Activated CD4-positive, alpha-beta memory T cell treated with anti-CD3 and anti-CD28 coated beads for 36 hours (primary cell): ENCODE results near the gene PTPRM. TPM values are rescaled to one million over a fixed set of nuclear protein-coding genes. Genes with fewer than 3 reads are reported as not detected.

Experiments
- CTCF ChIA-PET: fragments of 350-600 bp; sonication (Branson Sonifier 250); formaldehyde crosslinking; loops from one replicate; lab custom pipeline; 2021; ENCODE audit warnings: antibody characterized with exemption, inconsistent platforms; lab: Charles Lee
- POLR2A ChIA-PET: fragments of 350-600 bp; sonication (Branson Sonifier 250); formaldehyde crosslinking; loops from one replicate; lab custom pipeline; 2021; ENCODE audit warnings: antibody characterized with exemption; lab: Charles Lee
- DNase-seq: peaks from one replicate; pipeline ENCODE4 v3.0.0-alpha.2; 2020
- H3K27ac Mint-ChIP-seq: one replicate; pipeline ENCODE4 v1.8.0; 2021; ENCODE audit warnings: mixed read lengths
- H3K27me3 Mint-ChIP-seq: one replicate; pipeline ENCODE4 v1.8.0; 2021; ENCODE audit warnings: mixed read lengths
- H3K36me3 Mint-ChIP-seq: one replicate; pipeline ENCODE4 v1.8.0; 2021; ENCODE audit warnings: mixed read lengths
- H3K4me1 Mint-ChIP-seq: one replicate; pipeline ENCODE4 v1.8.0; 2021; ENCODE audit warnings: low read depth, mixed read lengths
- H3K4me3 Mint-ChIP-seq: one replicate; pipeline ENCODE4 v1.8.0; 2021; ENCODE audit warnings: mild to moderate bottlenecking, mixed read lengths
- H3K9me3 Mint-ChIP-seq: one replicate; pipeline ENCODE4 v1.8.0; 2021; ENCODE audit warnings: mixed read lengths
- intact Hi-C: fragments of 100-400 bp; cut with micrococcal nuclease; formaldehyde crosslinking; loops from one replicate; pipeline ENCODE4 v1.15.1; 2023
- total RNA-seq, 2 experiments: library from RNA; stranded (reverse); gene quantifications; one replicate each; pipeline ENCODE4 v1.2.3, GENCODE V29; 2021

Gene PTPRM
- total RNA-seq, 2 experiments from 2014 or later, result 7.0 to 8.6 TPM

DNA sequence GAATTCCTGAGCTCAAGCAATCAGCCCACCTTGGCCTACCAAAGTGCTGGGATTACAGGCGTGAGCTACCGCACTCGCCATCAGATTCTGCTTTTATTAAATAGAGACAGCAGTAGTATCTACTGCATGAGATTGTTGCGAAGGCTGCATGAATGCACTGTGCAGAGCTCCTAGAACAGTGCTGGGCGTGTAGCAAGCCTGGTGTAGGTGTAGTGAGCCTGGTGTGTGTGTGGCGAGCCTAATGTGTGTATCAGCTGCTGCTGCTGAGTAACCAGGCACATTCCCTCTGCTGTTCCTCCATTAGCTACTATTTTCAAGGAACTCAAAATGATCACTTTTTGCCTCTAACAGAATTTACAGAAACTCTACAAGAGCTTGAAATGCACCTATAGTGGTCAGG is 57.6 kb downstream of the PTPRM start:
- POLR2A ChIA-PET, result no interaction called here
- no peak for DNase-seq
- Mint-ChIP-seq H3K27ac (no peak overlapping the region), H3K4me3 (no peak overlapping the region), H3K36me3 (no peaks in the 10 kb centered on the region), H3K27me3 (no peaks in the 10 kb centered on the region), H3K9me3 (no peaks in the 10 kb centered on the region), H3K4me1 (no peaks in the 10 kb centered on the region)
- intact Hi-C loops, result no loop called here
- CTCF ChIA-PET, result no interaction called here

DNA sequence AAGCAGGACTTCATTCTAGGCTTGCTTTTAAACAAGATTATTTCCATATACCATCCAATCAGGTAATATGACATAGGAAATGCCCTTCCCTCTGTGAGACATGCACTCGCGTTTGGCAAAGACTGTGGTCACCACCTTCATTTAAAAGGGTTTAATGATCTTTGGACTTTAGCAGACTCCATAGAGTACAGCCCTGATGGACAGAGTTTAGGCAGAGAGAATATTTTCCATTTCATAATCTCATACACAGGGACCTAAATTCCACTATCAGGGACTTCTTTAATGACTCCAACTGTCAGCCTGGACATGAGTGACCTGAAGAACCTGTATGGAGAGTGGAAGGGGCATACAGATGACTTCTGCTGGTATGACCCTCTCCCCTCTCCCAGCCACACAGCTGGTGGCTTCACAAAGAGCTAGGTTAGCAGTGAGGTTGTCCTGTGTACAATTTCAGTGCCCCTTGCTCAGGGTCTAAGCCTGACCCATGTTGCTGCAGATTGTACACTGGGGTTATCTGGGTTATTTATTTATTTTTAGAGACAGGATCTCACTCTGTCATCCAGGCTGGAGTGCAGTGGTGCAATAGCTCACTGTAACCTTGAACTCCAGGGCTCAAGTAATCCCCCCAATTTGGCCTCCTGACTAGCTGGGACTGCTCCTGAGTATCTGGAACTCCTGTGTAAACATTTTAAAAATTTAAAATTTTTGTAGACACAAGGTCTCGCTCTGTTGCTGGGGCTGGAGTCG is 59.2 kb downstream of the PTPRM start:
- ChIA-PET CTCF (no interaction called here), POLR2A (no interaction called here)
- Mint-ChIP-seq H3K27me3 (no peaks in the 10 kb centered on the region), H3K27ac (no peak overlapping the region), H3K4me3 (no peak overlapping the region), H3K36me3 (no peaks in the 10 kb centered on the region), H3K9me3 (no peaks in the 10 kb centered on the region), H3K4me1 (no peaks in the 10 kb centered on the region)
- DNase-seq, result no peak
- intact Hi-C loops, result no loop called here

DNA sequence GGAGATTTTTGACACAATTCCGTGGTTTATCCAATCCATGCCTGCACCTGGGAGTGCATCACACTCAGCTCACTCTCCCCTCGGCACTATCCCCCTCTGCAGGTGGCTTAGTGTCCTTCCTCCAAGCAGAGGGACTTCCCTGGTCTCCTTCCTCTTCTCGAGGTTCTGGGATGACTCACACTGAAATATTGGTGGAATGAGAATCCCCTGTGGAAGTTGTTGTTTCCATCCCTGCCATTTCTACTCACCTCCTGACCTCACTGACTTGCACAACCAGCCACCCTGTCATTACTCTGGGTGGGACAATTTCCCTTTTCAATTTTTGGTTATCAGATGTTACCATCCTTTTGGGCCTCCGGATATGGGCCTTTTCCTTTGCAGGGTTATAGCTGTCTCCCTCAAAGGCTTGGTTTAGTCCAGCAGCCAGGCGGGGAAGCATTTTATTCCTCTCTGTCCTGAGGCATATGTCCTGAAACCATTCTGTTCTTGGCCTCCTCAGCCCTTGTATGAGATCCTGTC is 59.9 kb downstream of the PTPRM start:
- no peaks in the 10 kb centered on the region for H3K36me3 Mint-ChIP-seq
- H3K4me1 Mint-ChIP-seq, result no peaks in the 10 kb centered on the region
- DNase-seq, result no peak
- no peak overlapping the region for H3K4me3 Mint-ChIP-seq
- CTCF ChIA-PET, result no interaction called here
- POLR2A ChIA-PET, result no interaction called here
- H3K27ac Mint-ChIP-seq, result no peak overlapping the region
- intact Hi-C loops, result no loop called here
- H3K9me3 Mint-ChIP-seq, result no peaks in the 10 kb centered on the region
- no peaks in the 10 kb centered on the region for H3K27me3 Mint-ChIP-seq

DNA sequence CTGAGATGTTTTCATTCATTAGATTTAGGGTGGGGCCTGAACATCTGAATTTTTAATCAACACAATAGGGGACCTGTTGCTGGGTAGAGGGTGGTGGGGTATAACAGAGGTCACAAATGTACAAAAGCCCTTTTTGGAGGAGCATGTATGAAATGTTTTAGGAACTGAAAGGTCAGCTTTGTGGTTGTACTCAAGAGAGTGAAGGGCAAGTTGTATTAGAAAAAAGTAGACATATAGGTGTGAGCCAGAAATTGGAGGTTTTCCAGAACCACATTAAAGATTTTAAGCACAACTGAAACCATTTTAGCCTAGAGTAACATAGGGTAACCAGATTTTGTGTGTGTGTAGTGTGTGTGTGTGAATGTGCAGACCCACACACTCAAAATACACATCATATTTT is 62.3 kb downstream of the PTPRM start:
- Mint-ChIP-seq H3K36me3 (no peaks in the 10 kb centered on the region), H3K9me3 (no peaks in the 10 kb centered on the region), H3K27ac (no peak overlapping the region), H3K27me3 (no peaks in the 10 kb centered on the region), H3K4me1 (no peaks in the 10 kb centered on the region), H3K4me3 (no peak overlapping the region)
- intact Hi-C loops, result no loop called here
- POLR2A ChIA-PET, result no interaction called here
- no peak for DNase-seq
- CTCF ChIA-PET, result no interaction called here

DNA sequence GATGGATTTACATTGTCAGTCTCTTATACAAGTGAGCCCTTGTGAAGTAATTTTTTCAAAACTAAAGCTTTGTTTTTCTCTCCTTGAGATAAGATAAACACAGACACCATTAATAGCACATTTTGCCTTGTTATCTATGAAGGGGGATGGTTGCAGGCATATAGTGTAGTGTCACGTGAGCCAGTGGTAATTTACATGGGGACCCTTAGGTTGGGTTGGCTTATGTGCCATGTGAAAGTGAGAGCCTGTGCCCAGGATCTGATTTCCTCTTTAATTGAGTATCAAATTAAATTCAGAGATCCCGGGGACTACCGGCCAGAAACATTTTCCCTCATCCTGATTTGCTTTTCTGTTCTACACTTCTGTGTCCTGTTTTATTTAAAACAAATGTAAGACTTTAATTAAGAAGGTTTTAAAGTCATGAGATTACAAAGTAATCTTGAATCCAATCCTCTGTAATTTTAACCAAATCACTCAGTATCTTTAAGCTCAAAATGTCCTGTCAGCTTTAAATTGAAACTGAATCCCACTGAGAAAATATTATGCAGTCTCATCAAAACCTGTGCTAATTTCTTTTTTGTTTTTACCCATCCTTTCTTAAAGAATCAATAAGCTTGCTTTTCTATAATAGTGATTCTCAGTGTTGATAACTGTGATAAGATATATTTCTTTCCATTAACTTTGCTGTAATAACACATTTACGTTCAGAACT is 63.8 kb downstream of the PTPRM start:
- H3K27me3 Mint-ChIP-seq, result no peaks in the 10 kb centered on the region
- no peaks in the 10 kb centered on the region for H3K4me1 Mint-ChIP-seq
- no peaks in the 10 kb centered on the region for H3K36me3 Mint-ChIP-seq
- H3K9me3 Mint-ChIP-seq, result no peaks in the 10 kb centered on the region
- no peak overlapping the region for H3K27ac Mint-ChIP-seq
- no peak overlapping the region for H3K4me3 Mint-ChIP-seq
- DNase-seq, result no peak
- ChIA-PET POLR2A (no interaction called here), CTCF (no interaction called here)
- intact Hi-C loops, result no loop called here

DNA sequence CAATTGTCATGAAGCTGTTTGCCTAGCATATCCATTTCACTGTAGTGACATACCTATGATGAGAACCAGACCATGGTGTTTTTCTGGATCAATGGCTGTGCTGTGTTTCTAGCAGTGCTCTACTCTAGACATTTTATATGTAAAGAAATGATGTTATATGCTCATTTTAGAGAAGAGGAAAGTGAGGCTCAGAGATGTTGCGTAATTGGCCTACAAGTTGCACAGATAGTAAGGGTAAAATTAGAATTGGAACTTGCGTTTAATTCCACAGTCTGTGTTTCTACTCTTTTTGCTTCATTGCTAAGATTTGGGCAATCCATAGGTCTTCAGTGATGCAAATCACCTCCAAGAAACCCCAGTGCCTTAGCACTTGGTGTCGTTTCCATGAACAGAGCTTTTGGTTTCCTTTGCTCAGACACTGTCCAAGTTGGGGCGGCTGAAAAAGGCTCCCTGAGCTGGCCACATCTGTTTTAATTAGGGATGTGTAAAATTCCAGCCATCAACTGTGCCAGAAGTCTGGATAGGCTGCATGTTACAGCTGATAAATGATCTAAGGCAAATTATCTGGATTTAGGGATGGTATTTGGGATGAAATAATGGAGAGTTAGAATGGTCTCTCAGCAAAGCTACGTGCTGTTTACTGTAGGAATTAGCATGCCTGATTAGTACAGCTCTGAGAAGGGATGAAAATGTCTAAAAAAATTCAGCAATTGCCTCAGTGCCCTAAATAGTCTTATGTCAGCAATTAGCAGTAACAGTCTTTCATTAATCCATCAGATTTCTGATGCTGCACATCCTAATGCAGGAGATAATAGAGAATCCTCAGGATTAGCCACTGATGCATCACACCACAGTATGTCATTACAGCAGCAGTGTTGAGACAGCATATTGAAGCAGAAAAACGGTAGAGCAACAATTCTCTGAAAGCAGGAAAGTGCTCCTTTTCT is 65.3 kb downstream of the PTPRM start:
- Mint-ChIP-seq H3K4me3 (no peak overlapping the region), H3K9me3 (no peaks in the 10 kb centered on the region), H3K27ac (no peak overlapping the region), H3K36me3 (no peaks in the 10 kb centered on the region), H3K27me3 (no peaks in the 10 kb centered on the region), H3K4me1 (no peaks in the 10 kb centered on the region)
- ChIA-PET CTCF (no interaction called here), POLR2A (no interaction called here)
- no peak for DNase-seq
- intact Hi-C loops, result no loop called here

DNA sequence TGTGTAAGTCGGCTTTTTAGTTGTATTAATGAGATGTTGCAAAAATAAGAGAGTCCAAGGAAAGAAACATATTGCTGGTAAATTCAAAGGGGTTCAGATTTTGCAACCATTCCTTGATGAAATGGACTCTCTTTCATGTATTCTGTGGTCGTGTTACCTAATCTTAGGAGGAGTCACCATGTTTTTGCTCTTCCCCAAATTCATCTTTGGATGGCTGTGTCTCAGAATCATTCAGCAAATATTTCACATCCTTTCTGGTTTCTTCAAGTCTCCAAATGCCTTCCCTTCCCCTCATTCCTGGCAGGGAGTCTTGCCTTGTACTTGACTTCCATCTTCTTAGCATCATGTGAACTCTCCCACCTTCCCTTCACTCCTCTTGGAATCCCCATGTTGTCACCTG is 66.1 kb downstream of the PTPRM start:
- no peaks in the 10 kb centered on the region for H3K36me3 Mint-ChIP-seq
- CTCF ChIA-PET, result no interaction called here
- H3K27ac Mint-ChIP-seq, result no peak overlapping the region
- H3K27me3 Mint-ChIP-seq, result no peaks in the 10 kb centered on the region
- POLR2A ChIA-PET, result no interaction called here
- no peak for DNase-seq
- no peak overlapping the region for H3K4me3 Mint-ChIP-seq
- intact Hi-C loops, result no loop called here
- no peaks in the 10 kb centered on the region for H3K4me1 Mint-ChIP-seq
- H3K9me3 Mint-ChIP-seq, result peaks cover 2% of the 10 kb centered on the region

DNA sequence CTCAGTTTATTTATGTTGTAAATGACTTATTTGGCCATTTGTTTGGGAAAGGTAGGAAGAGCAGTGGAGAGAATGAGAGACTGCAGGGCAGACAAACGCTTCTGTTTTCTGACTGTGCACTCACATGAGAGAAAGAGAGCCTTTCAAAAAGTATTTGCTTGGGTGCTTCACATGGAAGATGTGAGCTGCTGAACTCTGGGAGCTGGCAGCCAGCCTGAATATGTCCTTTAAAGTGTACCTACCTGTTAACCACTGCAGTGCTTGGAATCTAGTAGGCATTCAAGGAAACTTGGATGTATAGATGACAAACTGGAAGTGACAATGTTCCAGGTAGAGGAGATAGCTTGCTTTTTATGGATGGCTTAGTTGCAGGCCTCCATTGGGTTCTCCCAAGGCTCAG is 68.8 kb downstream of the PTPRM start:
- Mint-ChIP-seq H3K27ac (no peak overlapping the region), H3K9me3 (peaks cover 2% of the 10 kb centered on the region), H3K4me3 (no peak overlapping the region), H3K27me3 (no peaks in the 10 kb centered on the region), H3K36me3 (no peaks in the 10 kb centered on the region), H3K4me1 (no peaks in the 10 kb centered on the region)
- ChIA-PET CTCF (no interaction called here), POLR2A (no interaction called here)
- intact Hi-C loops, result no loop called here
- no peak for DNase-seq

DNA sequence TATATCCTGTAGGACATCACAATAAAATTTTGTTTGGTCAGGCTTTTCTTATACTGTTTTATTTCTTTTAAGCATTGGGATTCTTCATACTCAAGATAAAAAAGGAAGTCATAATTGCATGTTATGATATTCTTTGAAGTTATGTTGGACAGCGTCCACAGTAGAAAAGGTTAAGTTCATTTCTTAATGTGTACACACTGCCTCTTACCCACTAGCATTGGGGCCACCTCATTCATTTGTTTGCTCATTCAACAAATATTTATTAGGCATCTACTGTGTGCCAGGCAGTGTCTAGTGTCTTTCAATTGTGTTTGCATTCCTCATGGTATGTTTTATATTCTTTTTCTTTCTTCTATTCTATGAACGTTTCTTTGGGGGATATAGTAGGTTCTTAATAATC is 70.2 kb downstream of the PTPRM start:
- intact Hi-C loops, result no loop called here
- Mint-ChIP-seq H3K27ac (no peak overlapping the region), H3K4me1 (no peaks in the 10 kb centered on the region), H3K36me3 (no peaks in the 10 kb centered on the region), H3K9me3 (peaks cover 2% of the 10 kb centered on the region), H3K27me3 (no peaks in the 10 kb centered on the region), H3K4me3 (no peak overlapping the region)
- CTCF ChIA-PET, result no interaction called here
- POLR2A ChIA-PET, result no interaction called here
- DNase-seq, result no peak

DNA sequence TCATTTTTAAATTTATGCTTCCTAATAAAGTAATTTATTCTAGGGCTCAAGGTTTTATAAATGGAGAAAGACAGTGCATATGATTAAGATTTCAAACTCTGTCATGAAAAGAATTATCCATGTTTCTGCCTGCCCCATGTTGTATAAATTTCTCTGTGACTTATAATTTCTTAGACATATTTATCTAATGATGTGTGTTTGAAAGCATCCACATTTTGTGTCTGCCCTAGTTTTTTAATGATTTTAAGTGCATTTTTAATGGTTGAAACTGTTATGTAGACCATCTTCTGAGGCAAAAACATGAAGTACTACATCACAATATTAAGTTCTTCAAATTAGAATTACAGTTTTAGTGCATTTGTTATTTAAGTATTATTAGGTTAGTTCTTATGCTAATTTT is 71.2 kb downstream of the PTPRM start:
- Mint-ChIP-seq H3K9me3 (peaks cover 2% of the 10 kb centered on the region), H3K36me3 (no peaks in the 10 kb centered on the region), H3K4me3 (no peak overlapping the region), H3K27me3 (no peaks in the 10 kb centered on the region), H3K4me1 (no peaks in the 10 kb centered on the region), H3K27ac (no peak overlapping the region)
- no peak for DNase-seq
- intact Hi-C loops, result no loop called here
- ChIA-PET CTCF (no interaction called here), POLR2A (no interaction called here)

DNA sequence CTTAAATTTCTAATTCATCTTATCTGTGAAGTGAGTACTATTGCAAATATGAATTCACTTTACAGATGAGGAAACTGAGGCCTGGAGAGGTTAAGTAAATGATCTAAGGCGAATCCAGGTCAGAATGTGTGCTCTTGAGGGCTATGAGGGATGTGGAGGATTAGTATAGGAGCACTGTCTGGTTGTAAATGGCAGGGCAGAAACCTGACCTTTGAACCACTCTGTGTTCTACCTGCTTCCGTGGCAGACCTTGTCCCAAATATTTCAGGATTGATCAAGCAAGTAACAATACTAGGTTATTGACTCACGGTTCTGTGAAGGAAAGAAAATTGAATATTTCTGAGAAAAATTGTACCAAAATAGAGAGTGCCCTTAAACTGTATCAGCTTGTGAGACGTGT is 74.7 kb downstream of the PTPRM start:
- H3K4me3 Mint-ChIP-seq, result no peak overlapping the region
- intact Hi-C loops, result no loop called here
- no peak for DNase-seq
- no peaks in the 10 kb centered on the region for H3K36me3 Mint-ChIP-seq
- H3K27ac Mint-ChIP-seq, result no peak overlapping the region
- no peaks in the 10 kb centered on the region for H3K27me3 Mint-ChIP-seq
- peaks cover 2% of the 10 kb centered on the region for H3K9me3 Mint-ChIP-seq
- H3K4me1 Mint-ChIP-seq, result no peaks in the 10 kb centered on the region
- POLR2A ChIA-PET, result no interaction called here
- CTCF ChIA-PET, result no interaction called here

DNA sequence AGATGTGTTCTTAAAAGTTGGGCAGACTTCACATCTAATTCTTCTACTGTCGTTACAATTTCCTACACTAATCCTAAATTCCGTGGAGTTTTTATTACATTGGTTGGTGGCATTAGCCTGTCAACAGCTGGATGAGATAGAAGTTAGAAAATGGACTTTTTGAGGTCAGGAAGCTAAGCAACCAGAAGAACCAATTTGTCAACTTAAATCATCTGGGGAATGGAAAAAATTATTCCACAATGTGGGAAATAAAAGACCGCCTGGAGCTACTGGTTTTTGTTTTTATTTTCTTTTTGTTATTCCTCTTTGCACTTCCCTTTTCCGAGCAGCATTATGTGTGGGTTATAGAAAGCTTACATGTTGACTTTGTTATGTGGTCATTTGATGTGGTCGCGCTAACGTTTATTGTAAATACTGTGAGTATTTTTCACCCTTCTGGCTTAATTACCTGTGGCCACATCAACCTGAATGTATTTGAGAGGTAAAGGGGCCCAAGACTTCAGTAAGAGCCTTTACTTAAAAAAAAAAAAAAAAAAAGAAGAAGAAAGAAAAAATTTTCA is 75.3 kb downstream of the PTPRM start:
- ChIA-PET POLR2A (no interaction called here), CTCF (no interaction called here)
- no peaks in the 10 kb centered on the region for H3K36me3 Mint-ChIP-seq
- H3K27me3 Mint-ChIP-seq, result no peaks in the 10 kb centered on the region
- intact Hi-C loops, result no loop called here
- no peak overlapping the region for H3K4me3 Mint-ChIP-seq
- peaks cover 2% of the 10 kb centered on the region for H3K9me3 Mint-ChIP-seq
- H3K27ac Mint-ChIP-seq, result no peak overlapping the region
- no peak for DNase-seq
- no peaks in the 10 kb centered on the region for H3K4me1 Mint-ChIP-seq
